Ovary (tissue), 9 donors: ENCODE measurements around the gene SH2D4B. TPM values are rescaled to one million over a fixed set of nuclear protein-coding genes. Genes with fewer than 3 reads are reported as not detected.

ENCODE experiments used
- DNase-seq, 5 donors: peaks; one replicate each; pipeline ENCODE4 v3.0.0-alpha.2; 2019 to 2020
- H3K27ac ChIP-seq, 2 donors: fragments of 200-600 bp; one replicate each; pipeline versions ENCODE4 v1.5.1 to v1.8.0; 2019 to 2022
- H3K27me3 ChIP-seq: fragments of 200-600 bp; one replicate; pipeline ENCODE4 v1.8.0; 2022
- H3K36me3 ChIP-seq: fragments of 200-600 bp; sonication (generic); one replicate; pipeline ENCODE4 v1.5.1; 2019
- H3K4me1 ChIP-seq: one replicate; pipeline ENCODE4 v1.8.1; 2013; ENCODE audit warnings: mild to moderate bottlenecking, moderate library complexity; ENCODE audit not compliant: insufficient read depth
- H3K4me3 ChIP-seq: fragments of 200-600 bp; sonication (generic); one replicate; pipeline ENCODE4 v1.5.1; 2017
- H3K9me3 ChIP-seq, 2 donors: fragments of 200-600 bp in 1 of 2; sonication (generic) in 1 of 2; one replicate each; pipeline versions ENCODE4 v1.5.1 to v1.8.1; 2013 to 2019; ENCODE audit warnings: mild to moderate bottlenecking in 1 of 2, moderate library complexity in 1 of 2
- CTCF ChIP-seq, 3 donors: fragments of 450-650 bp in 2 of 3; fragments of 200-600 bp in 1 of 3; IDR thresholded peaks; one replicate each; pipeline versions ENCODE4 v1.5.1 to v1.8.0; 2016 to 2022; ENCODE audit warnings: antibody characterized with exemption in 3 of 3, mild to moderate bottlenecking in 1 of 3
- EP300 ChIP-seq: sonication (generic); formaldehyde crosslinking; IDR thresholded peaks from one replicate; pipeline ENCODE4 v1.6.1; 2017; ENCODE audit warnings: antibody characterized with exemption
- POLR2A ChIP-seq: fragments of 450-650 bp; IDR thresholded peaks from one replicate; pipeline ENCODE4 v1.6.1; 2017; ENCODE audit warnings: antibody characterized with exemption, mild to moderate bottlenecking, moderate library complexity
- WGBS, 3 donors: extraction: QIAGEN DNeasy Blood & Tissue Kit in 1 of 3; methylation state at CpG; one replicate each; pipeline versions ENCODE4 v1.1.5 to v1.1.7; 2013 to 2017; 5-methylcytosine and 5-hydroxymethylcytosine counted together
- intact Hi-C, 4 donors: fragments of 100-400 bp; cut with DNase I; formaldehyde crosslinking; loops; one replicate each; pipeline versions ENCODE4 v1.11.0 to v1.15.1; 2022 to 2023
- polyA plus RNA-seq, 2 donors: library from polyadenylated mRNA; stranded (reverse); fragments of 200-250 nt in 1 of 2; fragments of 350-450 nt in 1 of 2; fragmentation: Illumina TruSeq in 1 of 2; extraction: RNeasy Lipid Tissue Mini Kit (QIAGEN cat#74804) in 1 of 2; gene quantifications; one replicate each; pipeline ENCODE4 v1.2.3, GENCODE V29; 2013 to 2014
- total RNA-seq, 7 donors: library from RNA; depleted of rRNA in 2 of 7; stranded (reverse); fragments of >200 nt in 2 of 7; fragmentation: NEBNext Ultra II Directional in 3 of 7; extraction: Animal tissue kit (Norgen Biotek cat#: 25700) in 3 of 7; gene quantifications; one replicate each; pipeline versions ENCODE4 v1.1.0 to v1.2.4, GENCODE V29; 2016 to 2023
- donor health status: DM: no; HTN: no; CAD: no; lungs with moderate emphysema.
- donor health status: DM: no; HTN: no; CAD: no.
- donor health status: Bipolar disorder and iron deficiency.
- donor health status: DM: yes; HTN: yes; CAD: no.
- donor health status: DM: no; HTN: no; CAD: no.
- donor health status: DM: yes; HTN: yes; CAD: no.

SH2D4B gene
- total and polyA plus RNA-seq, 9 donors, result 0.05 to 0.53 (median 0.10) TPM; not detected in 5

- H3K9me3 ChIP-seq, result no peaks in the 10 kb centered on the region
- intact Hi-C loops, result no loop called here
- WGBS, 3 donors, result 69 to 74% (median 74%) methylated on average over 8 of the region's 8 CpGs
- TF ChIP-seq POLR2A (no peak), CTCF (IDR thresholded peaks at IDR 0.05) (no peak), EP300 (no peak)
- no peak for DNase-seq
- no peaks in the 10 kb centered on the region for H3K27me3 ChIP-seq
- no peak overlapping the region for H3K27ac ChIP-seq
- H3K36me3 ChIP-seq, result no peaks in the 10 kb centered on the region
- no peaks in the 10 kb centered on the region for H3K4me1 ChIP-seq
- H3K4me3 ChIP-seq, result no peak overlapping the region
These were observed 14.8 kb upstream of the SH2D4B start for GRCh38 chr10:80522756-80523363.

- intact Hi-C loops, result no loop called here
- DNase-seq, result no peak
- Histone ChIP-seq H3K4me1 (no peaks in the 10 kb centered on the region), H3K27me3 (no peaks in the 10 kb centered on the region), H3K4me3 (no peak overlapping the region), H3K36me3 (no peaks in the 10 kb centered on the region), H3K9me3 (no peaks in the 10 kb centered on the region), H3K27ac (no peak overlapping the region)
- 45 to 51% (median 50%) methylated on average over 6 of the region's 6 CpGs for WGBS, 3 donors
- TF ChIP-seq CTCF (IDR thresholded peaks at IDR 0.05) (no peak), EP300 (no peak), POLR2A (no peak)
These were observed 13.9 kb upstream of the SH2D4B start for GRCh38 chr10:80523773-80524172.

GRCh38 chr10:80524190-80524909 lies 13.4 kb upstream of the SH2D4B start:
- TF ChIP-seq POLR2A, result no peak
- no peak for TF ChIP-seq CTCF (IDR thresholded peaks at IDR 0.05)
- TF ChIP-seq EP300, result no peak
- no peak overlapping the region for H3K4me3 ChIP-seq

GRCh38 chr10:80526218-80526617 lies 11.5 kb upstream of the SH2D4B start:
- no peaks in the 10 kb centered on the region for H3K9me3 ChIP-seq
- intact Hi-C loops, result no loop called here
- no peak overlapping the region for H3K27ac ChIP-seq
- no peaks in the 10 kb centered on the region for H3K36me3 ChIP-seq
- no peaks in the 10 kb centered on the region for H3K4me1 ChIP-seq
- no peak for DNase-seq
- H3K27me3 ChIP-seq, result no peaks in the 10 kb centered on the region
- TF ChIP-seq EP300 (no peak), CTCF (IDR thresholded peaks at IDR 0.05) (no peak), POLR2A (no peak)
- no peak overlapping the region for H3K4me3 ChIP-seq
- WGBS, 3 donors, result 51 to 75% (median 55%) methylated on average over 2 of the region's 2 CpGs

More at GRCh38 chr10:80524190-80524909, 13.4 kb upstream of the SH2D4B start:
- Histone ChIP-seq H3K27ac (no peak overlapping the region), H3K9me3 (no peaks in the 10 kb centered on the region), H3K27me3 (no peaks in the 10 kb centered on the region), H3K36me3 (no peaks in the 10 kb centered on the region), H3K4me1 (no peaks in the 10 kb centered on the region)
- 58 to 66% (median 63%) methylated on average over 12 of the region's 12 CpGs for WGBS, 3 donors
- no peak for DNase-seq
- intact Hi-C loops, result no loop called here
